ENCODE results near the gene ADAMTS3. TPM values are rescaled to one million over a fixed set of nuclear protein-coding genes. Genes with fewer than 3 reads are reported as not detected.

The ADAMTS3 gene
- total and polyA plus RNA-seq, 8 donors = 0.08 to 0.47 (median 0.15) TPM

- Histone ChIP-seq H3K4me3 (no peak overlapping the region), H3K4me1 (no peaks in the 10 kb centered on the region), H3K27ac (no peak overlapping the region), H3K9me3 (no peaks in the 10 kb centered on the region), H3K27me3 (no peaks in the 10 kb centered on the region), H3K36me3 (no peaks in the 10 kb centered on the region)
- peak; percentile 71 to 89 (median 88) for ATAC-seq
- peak; percentile 58 to 73 (median 66) for TF ChIP-seq CTCF (IDR thresholded peaks at IDR 0.05)
- 46 to 51% methylated on average over 4 of the region's 4 CpGs for WGBS, 2 donors
- peak; percentile 41 for FAIRE-seq
- peak in 4 of 6 donors; percentile 18 to 46 (median 36) for DNase-seq
- intact Hi-C loops (cut with DNase I) = loop anchor here in 1 of 3 donors (10.0 kb wide), 1 partner anchor 538 kb away; no protein-coding TSS in a partner anchor
These were observed 265.9 kb downstream of the ADAMTS3 start for GRCh38 chr4:72302981-72303704.

- H3K36me3 ChIP-seq = no peaks in the 10 kb centered on the region
- no peaks in the 10 kb centered on the region for H3K27me3 ChIP-seq
- H3K9me3 ChIP-seq = no peaks in the 10 kb centered on the region
- 90 to 92% methylated on average over 2 of the region's 2 CpGs for WGBS, 2 donors
- no peak overlapping the region for H3K4me3 ChIP-seq
- H3K27ac ChIP-seq = no peak overlapping the region
- intact Hi-C loops (cut with DNase I) = loop anchor here in 1 of 3 donors (10.0 kb wide), 1 partner anchor 537 kb away; no protein-coding TSS in a partner anchor
- H3K4me1 ChIP-seq = no peaks in the 10 kb centered on the region
- TF ChIP-seq CTCF (IDR thresholded peaks at IDR 0.05) = no peak
- no peak for DNase-seq
- no peak for FAIRE-seq
- no peak for ATAC-seq
These were observed 267.3 kb downstream of the ADAMTS3 start for GRCh38 chr4:72301759-72302158.

- FAIRE-seq (no peak), ATAC-seq (no peak)
These were observed 268.9 kb downstream of the ADAMTS3 start for GRCh38 chr4:72300126-72300525.

GRCh38 chr4:72295966-72296557, 273.0 kb downstream of the ADAMTS3 start:
- DNase-seq (no peak), FAIRE-seq (peak; percentile 86), ATAC-seq (peak; percentile 61 to 90 (median 84))
- H3K9me3 ChIP-seq = no peaks in the 10 kb centered on the region
- WGBS, 2 donors = 11 to 17% methylated on average over 5 of the region's 5 CpGs
- H3K27me3 ChIP-seq = no peaks in the 10 kb centered on the region
- intact Hi-C loops (cut with DNase I) = no loop called here
- TF ChIP-seq CTCF (IDR thresholded peaks at IDR 0.05) = peak in 2 of 4 donors; percentile 32 to 34
- H3K4me1 ChIP-seq = no peaks in the 10 kb centered on the region
- H3K4me3 ChIP-seq = no peak overlapping the region
- no peaks in the 10 kb centered on the region for H3K36me3 ChIP-seq
- H3K27ac ChIP-seq = no peak overlapping the region

More at GRCh38 chr4:72300126-72300525, 268.9 kb downstream of the ADAMTS3 start:
- H3K4me1 ChIP-seq = no peaks in the 10 kb centered on the region
- TF ChIP-seq CTCF (IDR thresholded peaks at IDR 0.05) = no peak
- H3K36me3 ChIP-seq = no peaks in the 10 kb centered on the region
- H3K9me3 ChIP-seq = no peaks in the 10 kb centered on the region
- H3K4me3 ChIP-seq = no peak overlapping the region
- no peaks in the 10 kb centered on the region for H3K27me3 ChIP-seq
- H3K27ac ChIP-seq = no peak overlapping the region
- DNase-seq = no peak
- intact Hi-C loops (cut with DNase I) = loop anchor here in 1 of 3 donors (10.0 kb wide), 1 partner anchor 535 kb away; no protein-coding TSS in a partner anchor
- WGBS, 2 donors = 75 to 86% methylated on average over 1 of the region's 1 CpG
